A673 (cell line): Measurements from ENCODE around the gene PCCA. TPM values are rescaled to one million over a fixed set of nuclear protein-coding genes. Genes with fewer than 3 reads are reported as not detected.
"Not testable (repeated sequence)": the region's sequence is repeated elsewhere in the genome, so short reads cannot be mapped to it uniquely, and the experiment has no call there.

Experiments
- BruUV-seq: library from RNA; stranded (reverse); fragments of 400-500 nt; replicated peaks from 2 replicates; lab custom pipeline; 2021; lab: Mats Ljungman, UMichigan
- CTCF ChIA-PET: fragments of 300-600 bp; sonication (Branson Sonifier 250); formaldehyde crosslinking; loops from one replicate; lab custom pipeline; 2022; ENCODE audit warnings: antibody characterized with exemption; lab: Charles Lee
- POLR2A ChIA-PET: fragments of 300-600 bp; sonication (Branson Sonifier 250); formaldehyde crosslinking; loops from one replicate; lab custom pipeline; 2022; ENCODE audit warnings: antibody characterized with exemption; ENCODE audit not compliant: low non-redundant PET; lab: Charles Lee
- DNase-seq: peaks from one replicate; pipeline ENCODE4 v3.0.0-alpha.2; 2015; ENCODE audit warnings: low spot score
- H3K27ac ChIP-seq: fragments of 200-600 bp; sonication (generic); 2 replicates; pipeline ENCODE4 v1.5.1; 2016; ENCODE audit warnings: mixed run types, low read depth, mild to moderate bottlenecking, mixed read lengths, antibody characterized with exemption, low read length; ENCODE audit not compliant: poor library complexity, severe bottlenecking
- H3K27me3 ChIP-seq: fragments of 200-600 bp; sonication (generic); replicated peaks from 2 replicates; pipeline ENCODE4 v1.6.1; 2017; ENCODE audit warnings: mixed run types, low read depth, mild to moderate bottlenecking, mixed read lengths, antibody characterized with exemption, low read length; ENCODE audit not compliant: insufficient read depth, poor library complexity
- H3K36me3 ChIP-seq: fragments of 200-600 bp; sonication (generic); 2 replicates; pipeline ENCODE4 v1.6.1; 2016; ENCODE audit warnings: mixed run types, mild to moderate bottlenecking, mixed read lengths, antibody characterized with exemption, low read length; ENCODE audit not compliant: insufficient read depth, poor library complexity, severe bottlenecking
- H3K4me1 ChIP-seq: fragments of 200-600 bp; sonication (generic); 2 replicates; pipeline ENCODE4 v1.6.1; 2017; ENCODE audit warnings: mixed run types, mild to moderate bottlenecking, mixed read lengths, antibody characterized with exemption, low read length; ENCODE audit not compliant: insufficient read depth, poor library complexity, severe bottlenecking
- H3K4me3 ChIP-seq: fragments of 200-600 bp; sonication (generic); 2 replicates; pipeline ENCODE4 v1.5.1; 2016; ENCODE audit warnings: low read depth, mixed run types, mild to moderate bottlenecking, mixed read lengths, low read length; ENCODE audit not compliant: poor library complexity, severe bottlenecking
- H3K9me3 ChIP-seq: fragments of 200-600 bp; sonication (generic); 2 replicates; pipeline ENCODE4 v1.6.1; 2016; ENCODE audit warnings: mixed run types, low read depth, mild to moderate bottlenecking, mixed read lengths, antibody characterized with exemption, low read length; ENCODE audit not compliant: poor library complexity, severe bottlenecking
- CTCF ChIP-seq: fragments of 300-800, 200-600 bp; sonication (generic); conservative IDR thresholded peaks from 2 replicates; pipeline ENCODE4 v1.5.1; 2017; ENCODE audit warnings: low read depth, mild to moderate bottlenecking, antibody characterized with exemption, low read length, moderate library complexity, mixed read lengths
- EZH2 ChIP-seq: fragments of 200-600 bp; sonication (generic); IDR thresholded peaks from 2 replicates; pipeline ENCODE4 v1.6.1; 2017; ENCODE audit warnings: borderline replicate concordance, low read depth, mild to moderate bottlenecking, mixed read lengths, antibody characterized with exemption, low read length; ENCODE audit not compliant: poor library complexity, severe bottlenecking
- intact Hi-C: fragments of 100-400 bp; cut with micrococcal nuclease; formaldehyde crosslinking; loops from one replicate; pipeline ENCODE4 v1.10.0; 2022; ENCODE audit not compliant: unreplicated experiment
- total RNA-seq: library from RNA; stranded (reverse); gene quantifications from 2 replicates; pipeline ENCODE4 v1.2.3, GENCODE V29; 2021

PCCA gene
- total RNA-seq, 1 experiment from 2014 or later = 93.0 TPM

GRCh38 chr13:100523981-100524386 lies 435.1 kb downstream of the PCCA start:
- Histone ChIP-seq H3K4me1 (peaks cover 50% of the 10 kb centered on the region), H3K9me3 (no peaks in the 10 kb centered on the region), H3K27ac (no peak overlapping the region), H3K27me3 (no peaks in the 10 kb centered on the region), H3K4me3 (no peak overlapping the region), H3K36me3 (peaks cover 10% of the 10 kb centered on the region)
- TF ChIP-seq CTCF = no peak
- TF ChIP-seq EZH2 = no peak
- no peak for DNase-seq
- ChIA-PET CTCF (no interaction called here), POLR2A (no interaction called here)
- intact Hi-C loops = no loop called here
- BruUV-seq = no TSS peak

- CTCF ChIA-PET, intact Hi-C loops, POLR2A ChIA-PET: not testable (repeated sequence)
Observed at GRCh38 chr13:100524688-100525087, 435.8 kb downstream of the PCCA start.

GRCh38 chr13:100525453-100526317 lies 436.8 kb downstream of the PCCA start:
- H3K27me3 ChIP-seq = no peaks in the 10 kb centered on the region
- intact Hi-C loops = no loop called here
- H3K27ac ChIP-seq = no peak overlapping the region
- peaks cover 33% of the 10 kb centered on the region for H3K4me1 ChIP-seq
- TF ChIP-seq EZH2 (no peak), CTCF (no peak)
- CTCF ChIA-PET = no interaction called here
- BruUV-seq = no TSS peak
- H3K36me3 ChIP-seq = peaks cover 10% of the 10 kb centered on the region
- POLR2A ChIA-PET = no interaction called here
- DNase-seq = no peak
- no peak overlapping the region for H3K4me3 ChIP-seq
- H3K9me3 ChIP-seq = no peaks in the 10 kb centered on the region

More at GRCh38 chr13:100524688-100525087, 435.8 kb downstream of the PCCA start:
- H3K4me3 ChIP-seq, H3K27ac ChIP-seq, H3K27me3 ChIP-seq, H3K36me3 ChIP-seq, BruUV-seq, DNase-seq, H3K9me3 ChIP-seq: not testable (repeated sequence)
- peaks cover 43% of the 10 kb centered on the region for H3K4me1 ChIP-seq
